PC-3 (cell line): ENCODE measurements around the gene FH. TPM values are rescaled to one million over a fixed set of nuclear protein-coding genes. Genes with fewer than 3 reads are reported as not detected.

Experiments
- ATAC-seq: fragments of 200-7000 bp; cut with Tn5 transposase; 2 replicates; pipeline ENCODE4 v1.9.1; 2020; ENCODE audit warnings: mild to moderate bottlenecking, moderate library complexity
- BruUV-seq: library from RNA; stranded (reverse); fragments of 400-500 nt; replicated peaks from 2 replicates; lab custom pipeline; 2021; lab: Mats Ljungman, UMichigan
- CTCF ChIA-PET: fragments of 300-600 bp; sonication (Branson Sonifier 250); formaldehyde crosslinking; loops from one replicate; lab custom pipeline; 2022; ENCODE audit warnings: antibody characterized with exemption; lab: Charles Lee
- POLR2A ChIA-PET: fragments of 300-600 bp; sonication (Branson Sonifier 250); formaldehyde crosslinking; loops from one replicate; lab custom pipeline; 2022; ENCODE audit warnings: antibody characterized with exemption; ENCODE audit not compliant: unreplicated experiment; lab: Charles Lee
- DNase-seq: peaks from one replicate; pipeline ENCODE4 v3.0.0-alpha.2; 2015
- H2AFZ ChIP-seq: fragments of 300-600 bp; sonication (generic); 2 replicates; pipeline ENCODE4 v1.6.0; 2016; ENCODE audit warnings: antibody characterized with exemption, low read length
- H3F3A ChIP-seq: fragments of 300-600 bp; sonication (generic); one replicate; pipeline ENCODE4 v1.6.0; 2017; ENCODE audit warnings: antibody characterized with exemption, low read length, control low read depth, mild to moderate bottlenecking; ENCODE audit not compliant: unreplicated experiment
- H3K27ac ChIP-seq: fragments of 300-600 bp; sonication (generic); 2 replicates; pipeline ENCODE4 v1.5.1; 2016; ENCODE audit warnings: mild to moderate bottlenecking, low read length
- H3K27me3 ChIP-seq: fragments of 300-600 bp; sonication (generic); 2 replicates; pipeline ENCODE4 v1.6.1; 2016; ENCODE audit warnings: low read length, mixed read lengths
- H3K36me3 ChIP-seq: fragments of 300-600 bp; sonication (generic); 2 replicates; pipeline ENCODE4 v1.6.1; 2016; ENCODE audit warnings: low read depth, mixed run types, low read length, mixed read lengths
- H3K4me1 ChIP-seq: fragments of 300-600 bp; sonication (generic); 2 replicates; pipeline ENCODE4 v1.5.1; 2016; ENCODE audit warnings: low read length; ENCODE audit not compliant: insufficient read depth
- H3K4me2 ChIP-seq: fragments of 300-600 bp; sonication (generic); 2 replicates; pipeline ENCODE4 v1.6.0; 2016; ENCODE audit warnings: low read length
- H3K4me3 ChIP-seq: fragments of 300-600 bp; sonication (generic); 2 replicates; pipeline ENCODE4 v1.5.1; 2016; ENCODE audit warnings: mild to moderate bottlenecking, low read length, mixed read lengths
- H3K79me2 ChIP-seq: fragments of 300-600 bp; sonication (generic); 2 replicates; pipeline ENCODE4 v1.6.1; 2017; ENCODE audit warnings: low read length, mixed read lengths
- H3K9ac ChIP-seq: fragments of 300-600 bp; sonication (generic); 2 replicates; pipeline ENCODE4 v1.6.0; 2016; ENCODE audit warnings: mild to moderate bottlenecking, low read length
- H3K9me2 ChIP-seq: fragments of 300-600 bp; sonication (generic); replicated peaks from 2 replicates; pipeline ENCODE4 v1.6.1; 2016; ENCODE audit warnings: mixed run types, low read length, mixed read lengths
- H3K9me3 ChIP-seq: fragments of 300-600 bp; sonication (generic); 2 replicates; pipeline ENCODE4 v1.6.1; 2016; ENCODE audit warnings: low read length, mixed read lengths
- H4K20me1 ChIP-seq: fragments of 300-600 bp; sonication (generic); 2 replicates; pipeline ENCODE4 v1.6.1; 2016; ENCODE audit warnings: low read length, mixed read lengths
- EZH2 ChIP-seq: fragments of 300-600 bp; sonication (generic); IDR thresholded peaks from one replicate; pipeline ENCODE4 v1.6.1; 2017; ENCODE audit warnings: antibody characterized with exemption, mild to moderate bottlenecking, low read length; ENCODE audit not compliant: unreplicated experiment
- EZH2phosphoT487 ChIP-seq: fragments of 300-600 bp; sonication (generic); IDR thresholded peaks from 2 replicates; pipeline ENCODE4 v1.6.1; 2018; ENCODE audit warnings: mild to moderate bottlenecking, antibody characterized with exemption, low read length, borderline replicate concordance
- intact Hi-C: fragments of 100-400 bp; cut with micrococcal nuclease; formaldehyde crosslinking; loops from 2 replicates; pipeline ENCODE4 v1.9.0; 2023
- total RNA-seq: library from RNA; depleted of rRNA; stranded (reverse); fragments of >200 nt; gene quantifications from 2 replicates; pipeline ENCODE4 v1.2.3, GENCODE V29; 2014
- TF ChIP-seq, protein P1 (sequence below): fragments of 300-600 bp; sonication (generic); conservative IDR thresholded peaks from 2 replicates; pipeline ENCODE4 v1.5.1; 2017; ENCODE audit warnings: antibody characterized with exemption, low read depth, mild to moderate bottlenecking, low read length

Gene FH
- total RNA-seq, 1 experiment from 2014 or later, result 201 TPM

DNA sequence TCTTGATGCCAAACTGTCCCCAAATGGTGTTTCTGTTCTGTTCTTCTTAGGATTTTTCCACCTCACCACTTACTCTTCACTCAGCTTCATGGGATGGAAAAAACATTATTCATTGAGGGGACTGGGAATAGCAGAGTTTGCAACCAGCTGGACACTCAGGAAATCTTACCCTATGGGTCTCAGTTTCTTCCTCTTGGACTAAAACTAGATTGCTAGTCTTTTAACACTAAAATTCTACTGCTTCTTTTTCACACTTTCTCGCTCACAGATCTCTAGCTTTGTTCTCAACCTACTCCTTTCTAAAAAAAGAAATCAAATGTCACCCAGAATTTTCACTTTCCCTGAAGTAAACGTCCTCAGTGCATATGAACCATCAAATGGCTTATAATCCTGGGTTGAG lies 17.4 kb upstream of the FH start:
- Histone ChIP-seq H3K4me3 (no peak overlapping the region), H3K9me2 (no peaks in the 10 kb centered on the region), H3K9ac (no peak overlapping the region), H3K9me3 (no peaks in the 10 kb centered on the region), H2AFZ (no peak overlapping the region), H3K4me2 (no peak overlapping the region), H3K27ac (no peak overlapping the region), H4K20me1 (no peaks in the 10 kb centered on the region), H3K36me3 (no peaks in the 10 kb centered on the region), H3K27me3 (no peaks in the 10 kb centered on the region), H3K79me2 (no peaks in the 10 kb centered on the region), H3F3A (no peaks in the 10 kb centered on the region), H3K4me1 (peaks cover 29% of the 10 kb centered on the region)
- DNase-seq (no peak), ATAC-seq (no peak)
- intact Hi-C loops, result no loop called here
- no TSS peak for BruUV-seq
- TF ChIP-seq EZH2 (no peak), EZH2phosphoT487 (no peak)
- TF ChIP-seq, protein P1, sequence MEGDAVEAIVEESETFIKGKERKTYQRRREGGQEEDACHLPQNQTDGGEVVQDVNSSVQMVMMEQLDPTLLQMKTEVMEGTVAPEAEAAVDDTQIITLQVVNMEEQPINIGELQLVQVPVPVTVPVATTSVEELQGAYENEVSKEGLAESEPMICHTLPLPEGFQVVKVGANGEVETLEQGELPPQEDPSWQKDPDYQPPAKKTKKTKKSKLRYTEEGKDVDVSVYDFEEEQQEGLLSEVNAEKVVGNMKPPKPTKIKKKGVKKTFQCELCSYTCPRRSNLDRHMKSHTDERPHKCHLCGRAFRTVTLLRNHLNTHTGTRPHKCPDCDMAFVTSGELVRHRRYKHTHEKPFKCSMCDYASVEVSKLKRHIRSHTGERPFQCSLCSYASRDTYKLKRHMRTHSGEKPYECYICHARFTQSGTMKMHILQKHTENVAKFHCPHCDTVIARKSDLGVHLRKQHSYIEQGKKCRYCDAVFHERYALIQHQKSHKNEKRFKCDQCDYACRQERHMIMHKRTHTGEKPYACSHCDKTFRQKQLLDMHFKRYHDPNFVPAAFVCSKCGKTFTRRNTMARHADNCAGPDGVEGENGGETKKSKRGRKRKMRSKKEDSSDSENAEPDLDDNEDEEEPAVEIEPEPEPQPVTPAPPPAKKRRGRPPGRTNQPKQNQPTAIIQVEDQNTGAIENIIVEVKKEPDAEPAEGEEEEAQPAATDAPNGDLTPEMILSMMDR, result no peak
- CTCF ChIA-PET, result no interaction called here
- POLR2A ChIA-PET, result no interaction called here

DNA sequence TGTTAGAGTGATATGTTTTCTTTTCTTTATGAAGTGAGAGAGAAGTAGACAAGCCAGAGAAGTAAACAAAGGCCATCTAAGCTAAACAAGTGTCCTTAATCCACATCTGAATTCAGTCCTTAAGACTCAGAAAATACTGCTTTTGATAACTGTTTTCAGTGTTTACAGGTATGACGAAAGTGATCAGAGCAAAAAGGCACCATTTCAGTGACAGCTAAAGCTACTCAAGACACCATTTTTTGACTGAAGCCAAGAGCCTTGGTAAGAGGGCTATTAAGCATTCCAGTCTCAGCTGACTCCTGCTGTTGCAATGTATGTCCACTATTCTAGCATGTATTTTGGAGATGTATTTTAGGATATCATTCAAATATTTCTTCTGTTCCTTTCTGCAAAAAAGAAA lies 16.7 kb upstream of the FH start:
- H4K20me1 ChIP-seq, result no peaks in the 10 kb centered on the region
- CTCF ChIA-PET, result no interaction called here
- ATAC-seq, result no peak

DNA sequence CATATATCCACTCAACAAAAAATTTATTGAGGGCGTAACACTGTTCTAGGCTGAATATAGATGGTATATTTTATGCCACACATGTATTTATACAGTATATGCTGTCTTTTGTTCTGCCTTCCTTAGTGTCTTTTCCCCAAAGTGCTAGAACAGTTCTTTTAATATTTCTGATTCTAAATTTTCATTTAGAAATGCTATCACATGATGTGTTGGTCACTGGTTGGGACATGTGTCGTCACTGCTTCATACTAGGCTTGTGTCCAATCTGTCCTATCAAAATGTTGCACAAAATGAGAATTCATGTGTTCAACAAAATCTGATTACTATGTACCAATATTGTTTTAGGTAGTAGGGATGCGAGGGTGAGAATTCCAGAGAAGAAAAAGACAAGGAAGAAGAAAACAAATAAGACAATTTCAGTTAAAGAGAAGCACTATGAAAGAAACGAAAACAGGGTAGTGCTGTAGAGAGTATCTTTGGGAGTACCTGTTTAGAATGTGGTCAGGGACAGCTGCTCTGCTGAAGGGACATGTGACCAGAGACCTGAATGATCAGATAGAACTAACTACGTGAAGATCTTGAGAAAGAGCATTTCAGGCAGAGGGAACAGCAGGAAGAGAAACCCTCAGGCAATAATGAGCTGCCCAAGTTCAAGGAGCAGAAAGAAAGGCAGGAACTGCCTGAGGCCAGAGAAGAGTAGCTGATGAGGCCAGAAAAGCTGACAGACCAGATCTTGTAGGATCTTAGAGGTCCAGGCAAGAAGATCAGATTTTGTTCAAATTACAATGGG lies 14.0 kb upstream of the FH start:
- Histone ChIP-seq H3K9me2 (no peaks in the 10 kb centered on the region), H3K36me3 (no peaks in the 10 kb centered on the region), H3K79me2 (no peaks in the 10 kb centered on the region), H2AFZ (peak overlapping the region; percentile 25; the same call in 1 of the 2 replicates), H3K9me3 (no peaks in the 10 kb centered on the region), H3F3A (no peaks in the 10 kb centered on the region), H3K4me2 (peak overlapping the region; percentile 1), H3K9ac (no peak overlapping the region), H3K27me3 (no peaks in the 10 kb centered on the region), H3K27ac (peak overlapping the region; percentile 11), H3K4me3 (no peak overlapping the region), H3K4me1 (peaks cover 29% of the 10 kb centered on the region), H4K20me1 (no peaks in the 10 kb centered on the region)
- ATAC-seq (no peak), DNase-seq (peak; percentile 65)
- intact Hi-C loops, result loop anchor here (5.0 kb wide), 4 partner anchors 174 to 484 kb away; no protein-coding TSS in a partner anchor
- ChIA-PET CTCF (interaction anchor here (0.6 to 1.3 kb wide), 4 partner anchors 71 to 294 kb away, joined by 3 to 7 read pairs (median 4); no protein-coding TSS in a partner anchor), POLR2A (no interaction called here)
- no peak for TF ChIP-seq EZH2phosphoT487
- no peak for TF ChIP-seq EZH2
- TF ChIP-seq, protein P1, result no peak
- no TSS peak for BruUV-seq

More for the DNA sequence above, 16.7 kb upstream of the FH start:
- no peak overlapping the region for H3K27ac ChIP-seq
- H3K36me3 ChIP-seq, result no peaks in the 10 kb centered on the region
- no peaks in the 10 kb centered on the region for H3K9me2 ChIP-seq
- no peaks in the 10 kb centered on the region for H3K9me3 ChIP-seq
- no peaks in the 10 kb centered on the region for H3K27me3 ChIP-seq
- H3K79me2 ChIP-seq, result no peaks in the 10 kb centered on the region
- POLR2A ChIA-PET, result no interaction called here
- TF ChIP-seq EZH2phosphoT487, result no peak
- H3K9ac ChIP-seq, result no peak overlapping the region
- DNase-seq, result no peak
- no TSS peak for BruUV-seq
- H3K4me2 ChIP-seq, result no peak overlapping the region
- H3F3A ChIP-seq, result no peaks in the 10 kb centered on the region
- no peak overlapping the region for H3K4me3 ChIP-seq
- H2AFZ ChIP-seq, result no peak overlapping the region
- H3K4me1 ChIP-seq, result peaks cover 26% of the 10 kb centered on the region
- intact Hi-C loops, result no loop called here
